ENCODE measurements around the gene ZNF76. TPM values are rescaled to one million over a fixed set of nuclear protein-coding genes. Genes with fewer than 3 reads are reported as not detected.

The ZNF76 gene
- total and polyA plus RNA-seq, 2 of the 13 experiments (the other 11 are each of a cell fraction or from before 2014, with no cell fraction given): 13.2 to 26.4 TPM

DNA sequence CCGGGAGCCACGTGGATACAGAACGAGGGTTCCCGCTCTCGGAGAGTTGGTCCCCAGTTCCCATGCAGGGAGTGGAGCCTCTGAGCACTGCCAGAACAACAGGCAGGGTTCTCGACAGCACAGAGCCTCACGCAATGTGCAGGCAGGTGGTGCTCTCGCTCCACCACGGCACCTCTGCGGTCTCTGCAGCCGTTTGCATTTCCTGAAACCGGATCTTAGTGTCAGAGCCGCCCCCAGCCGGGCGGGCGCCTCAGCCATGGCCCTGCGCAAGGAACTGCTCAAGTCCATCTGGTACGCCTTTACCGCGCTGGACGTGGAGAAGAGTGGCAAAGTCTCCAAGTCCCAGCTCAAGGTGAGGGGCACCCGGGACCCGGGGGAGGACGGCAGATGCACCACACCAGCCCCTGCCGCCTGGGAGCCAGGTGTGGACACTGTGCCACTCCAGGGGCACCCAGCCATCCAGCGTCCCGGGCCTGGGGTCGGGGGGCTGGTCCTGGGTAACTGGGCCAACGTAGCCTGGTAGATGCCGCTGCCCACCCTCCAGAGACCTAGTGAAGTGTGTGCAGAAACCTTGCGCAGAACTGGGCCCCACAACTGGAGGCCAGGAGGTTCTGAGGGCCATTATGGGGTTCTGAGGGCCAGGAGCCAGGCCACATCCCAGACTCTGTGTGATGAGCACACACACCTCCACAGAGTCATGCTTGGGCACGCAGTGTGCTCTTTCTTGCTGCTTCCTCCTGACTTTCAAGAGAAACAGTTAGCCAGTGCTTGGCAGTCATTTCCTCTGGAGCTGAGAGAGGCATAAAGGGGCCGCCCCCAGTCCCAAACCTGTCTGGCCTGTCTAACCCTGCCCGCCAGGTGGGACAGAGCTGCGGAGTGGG lies 38.3 kb downstream of the ZNF76 start, which contains the start of gene DEF6 (continued):
- TF ChIP-seq, protein P1, sequence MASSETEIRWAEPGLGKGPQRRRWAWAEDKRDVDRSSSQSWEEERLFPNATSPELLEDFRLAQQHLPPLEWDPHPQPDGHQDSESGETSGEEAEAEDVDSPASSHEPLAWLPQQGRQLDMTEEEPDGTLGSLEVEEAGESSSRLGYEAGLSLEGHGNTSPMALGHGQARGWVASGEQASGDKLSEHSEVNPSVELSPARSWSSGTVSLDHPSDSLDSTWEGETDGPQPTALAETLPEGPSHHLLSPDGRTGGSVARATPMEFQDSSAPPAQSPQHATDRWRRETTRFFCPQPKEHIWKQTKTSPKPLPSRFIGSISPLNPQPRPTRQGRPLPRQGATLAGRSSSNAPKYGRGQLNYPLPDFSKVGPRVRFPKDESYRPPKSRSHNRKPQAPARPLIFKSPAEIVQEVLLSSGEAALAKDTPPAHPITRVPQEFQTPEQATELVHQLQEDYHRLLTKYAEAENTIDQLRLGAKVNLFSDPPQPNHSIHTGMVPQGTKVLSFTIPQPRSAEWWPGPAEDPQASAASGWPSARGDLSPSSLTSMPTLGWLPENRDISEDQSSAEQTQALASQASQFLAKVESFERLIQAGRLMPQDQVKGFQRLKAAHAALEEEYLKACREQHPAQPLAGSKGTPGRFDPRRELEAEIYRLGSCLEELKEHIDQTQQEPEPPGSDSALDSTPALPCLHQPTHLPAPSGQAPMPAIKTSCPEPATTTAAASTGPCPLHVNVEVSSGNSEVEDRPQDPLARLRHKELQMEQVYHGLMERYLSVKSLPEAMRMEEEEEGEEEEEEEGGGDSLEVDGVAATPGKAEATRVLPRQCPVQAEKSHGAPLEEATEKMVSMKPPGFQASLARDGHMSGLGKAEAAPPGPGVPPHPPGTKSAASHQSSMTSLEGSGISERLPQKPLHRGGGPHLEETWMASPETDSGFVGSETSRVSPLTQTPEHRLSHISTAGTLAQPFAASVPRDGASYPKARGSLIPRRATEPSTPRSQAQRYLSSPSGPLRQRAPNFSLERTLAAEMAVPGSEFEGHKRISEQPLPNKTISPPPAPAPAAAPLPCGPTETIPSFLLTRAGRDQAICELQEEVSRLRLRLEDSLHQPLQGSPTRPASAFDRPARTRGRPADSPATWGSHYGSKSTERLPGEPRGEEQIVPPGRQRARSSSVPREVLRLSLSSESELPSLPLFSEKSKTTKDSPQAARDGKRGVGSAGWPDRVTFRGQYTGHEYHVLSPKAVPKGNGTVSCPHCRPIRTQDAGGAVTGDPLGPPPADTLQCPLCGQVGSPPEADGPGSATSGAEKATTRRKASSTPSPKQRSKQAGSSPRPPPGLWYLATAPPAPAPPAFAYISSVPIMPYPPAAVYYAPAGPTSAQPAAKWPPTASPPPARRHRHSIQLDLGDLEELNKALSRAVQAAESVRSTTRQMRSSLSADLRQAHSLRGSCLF (CRISPR knock-in tag; IDR thresholded peaks at IDR 0.05; ENCODE audit: borderline replicate concordance): no peak
- TF ChIP-seq, protein P2, sequence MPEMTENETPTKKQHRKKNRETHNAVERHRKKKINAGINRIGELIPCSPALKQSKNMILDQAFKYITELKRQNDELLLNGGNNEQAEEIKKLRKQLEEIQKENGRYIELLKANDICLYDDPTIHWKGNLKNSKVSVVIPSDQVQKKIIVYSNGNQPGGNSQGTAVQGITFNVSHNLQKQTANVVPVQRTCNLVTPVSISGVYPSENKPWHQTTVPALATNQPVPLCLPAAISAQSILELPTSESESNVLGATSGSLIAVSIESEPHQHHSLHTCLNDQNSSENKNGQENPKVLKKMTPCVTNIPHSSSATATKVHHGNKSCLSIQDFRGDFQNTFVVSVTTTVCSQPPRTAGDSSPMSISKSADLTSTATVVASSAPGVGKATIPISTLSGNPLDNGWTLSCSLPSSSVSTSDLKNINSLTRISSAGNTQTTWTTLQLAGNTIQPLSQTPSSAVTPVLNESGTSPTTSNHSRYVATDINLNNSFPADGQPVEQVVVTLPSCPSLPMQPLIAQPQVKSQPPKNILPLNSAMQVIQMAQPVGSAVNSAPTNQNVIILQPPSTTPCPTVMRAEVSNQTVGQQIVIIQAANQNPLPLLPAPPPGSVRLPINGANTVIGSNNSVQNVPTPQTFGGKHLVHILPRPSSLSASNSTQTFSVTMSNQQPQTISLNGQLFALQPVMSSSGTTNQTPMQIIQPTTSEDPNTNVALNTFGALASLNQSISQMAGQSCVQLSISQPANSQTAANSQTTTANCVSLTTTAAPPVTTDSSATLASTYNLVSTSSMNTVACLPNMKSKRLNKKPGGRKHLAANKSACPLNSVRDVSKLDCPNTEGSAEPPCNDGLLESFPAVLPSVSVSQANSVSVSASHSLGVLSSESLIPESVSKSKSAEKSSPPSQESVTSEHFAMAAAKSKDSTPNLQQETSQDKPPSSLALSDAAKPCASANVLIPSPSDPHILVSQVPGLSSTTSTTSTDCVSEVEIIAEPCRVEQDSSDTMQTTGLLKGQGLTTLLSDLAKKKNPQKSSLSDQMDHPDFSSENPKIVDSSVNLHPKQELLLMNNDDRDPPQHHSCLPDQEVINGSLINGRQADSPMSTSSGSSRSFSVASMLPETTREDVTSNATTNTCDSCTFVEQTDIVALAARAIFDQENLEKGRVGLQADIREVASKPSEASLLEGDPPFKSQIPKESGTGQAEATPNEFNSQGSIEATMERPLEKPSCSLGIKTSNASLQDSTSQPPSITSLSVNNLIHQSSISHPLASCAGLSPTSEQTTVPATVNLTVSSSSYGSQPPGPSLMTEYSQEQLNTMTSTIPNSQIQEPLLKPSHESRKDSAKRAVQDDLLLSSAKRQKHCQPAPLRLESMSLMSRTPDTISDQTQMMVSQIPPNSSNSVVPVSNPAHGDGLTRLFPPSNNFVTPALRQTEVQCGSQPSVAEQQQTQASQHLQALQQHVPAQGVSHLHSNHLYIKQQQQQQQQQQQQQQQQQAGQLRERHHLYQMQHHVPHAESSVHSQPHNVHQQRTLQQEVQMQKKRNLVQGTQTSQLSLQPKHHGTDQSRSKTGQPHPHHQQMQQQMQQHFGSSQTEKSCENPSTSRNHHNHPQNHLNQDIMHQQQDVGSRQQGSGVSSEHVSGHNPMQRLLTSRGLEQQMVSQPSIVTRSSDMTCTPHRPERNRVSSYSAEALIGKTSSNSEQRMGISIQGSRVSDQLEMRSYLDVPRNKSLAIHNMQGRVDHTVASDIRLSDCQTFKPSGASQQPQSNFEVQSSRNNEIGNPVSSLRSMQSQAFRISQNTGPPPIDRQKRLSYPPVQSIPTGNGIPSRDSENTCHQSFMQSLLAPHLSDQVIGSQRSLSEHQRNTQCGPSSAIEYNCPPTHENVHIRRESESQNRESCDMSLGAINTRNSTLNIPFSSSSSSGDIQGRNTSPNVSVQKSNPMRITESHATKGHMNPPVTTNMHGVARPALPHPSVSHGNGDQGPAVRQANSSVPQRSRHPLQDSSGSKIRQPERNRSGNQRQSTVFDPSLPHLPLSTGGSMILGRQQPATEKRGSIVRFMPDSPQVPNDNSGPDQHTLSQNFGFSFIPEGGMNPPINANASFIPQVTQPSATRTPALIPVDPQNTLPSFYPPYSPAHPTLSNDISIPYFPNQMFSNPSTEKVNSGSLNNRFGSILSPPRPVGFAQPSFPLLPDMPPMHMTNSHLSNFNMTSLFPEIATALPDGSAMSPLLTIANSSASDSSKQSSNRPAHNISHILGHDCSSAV (CRISPR knock-in tag; IDR thresholded peaks at IDR 0.05; ENCODE audit: borderline replicate concordance): peak; percentile 92; the same call in 1 of the 2 replicates
- TF ChIP-seq RXRA (CRISPR knock-in tag; IDR thresholded peaks at IDR 0.05) (peak; percentile 75), ZMYM4 (CRISPR knock-in tag; IDR thresholded peaks at IDR 0.05) (peak; percentile 86), POLR2A (IDR thresholded peaks at IDR 0.05; ENCODE audit: insufficient read depth in 1 of 2, low read depth in 2 of 2, low read length in 2 of 2) (peak; percentile 64 to 74), NFRKB (IDR thresholded peaks at IDR 0.05) (no peak), ZNF598 (CRISPR knock-in tag; IDR thresholded peaks at IDR 0.05; ENCODE audit: borderline replicate concordance) (peak; percentile 93), ZNF383 (CRISPR knock-in tag; IDR thresholded peaks at IDR 0.05; ENCODE audit: borderline replicate concordance) (peak; percentile 90; the same call in 1 of the 2 replicates), MIER2 (CRISPR knock-in tag; IDR thresholded peaks at IDR 0.05) (peak; percentile 65), ELF4 (CRISPR knock-in tag; IDR thresholded peaks at IDR 0.05; ENCODE audit: borderline replicate concordance) (peak; percentile 54; the same call in 1 of the 2 replicates), ZNF75D (CRISPR knock-in tag; IDR thresholded peaks at IDR 0.05; ENCODE audit: borderline replicate concordance) (no peak), ADNP (CRISPR knock-in tag; IDR thresholded peaks at IDR 0.05) (no peak)
- TF ChIP-seq, protein P3, sequence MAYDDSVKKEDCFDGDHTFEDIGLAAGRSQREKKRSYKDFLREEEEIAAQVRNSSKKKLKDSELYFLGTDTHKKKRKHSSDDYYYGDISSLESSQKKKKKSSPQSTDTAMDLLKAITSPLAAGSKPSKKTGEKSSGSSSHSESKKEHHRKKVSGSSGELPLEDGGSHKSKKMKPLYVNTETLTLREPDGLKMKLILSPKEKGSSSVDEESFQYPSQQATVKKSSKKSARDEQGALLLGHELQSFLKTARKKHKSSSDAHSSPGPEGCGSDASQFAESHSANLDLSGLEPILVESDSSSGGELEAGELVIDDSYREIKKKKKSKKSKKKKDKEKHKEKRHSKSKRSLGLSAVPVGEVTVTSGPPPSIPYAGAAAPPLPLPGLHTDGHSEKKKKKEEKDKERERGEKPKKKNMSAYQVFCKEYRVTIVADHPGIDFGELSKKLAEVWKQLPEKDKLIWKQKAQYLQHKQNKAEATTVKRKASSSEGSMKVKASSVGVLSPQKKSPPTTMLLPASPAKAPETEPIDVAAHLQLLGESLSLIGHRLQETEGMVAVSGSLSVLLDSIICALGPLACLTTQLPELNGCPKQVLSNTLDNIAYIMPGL (CRISPR knock-in tag; IDR thresholded peaks at IDR 0.05; ENCODE audit: borderline replicate concordance in 1 of 2, low read depth in 1 of 2): peak; percentile 99
